ENCODE results near the gene BAZ2B.

GRCh38 chr2:159648643-159649042, 32.3 kb upstream of the BAZ2B start:
- TF ChIP-seq CREM (IDR thresholded peaks at IDR 0.05) (no peak), CREM (CRISPR knock-in tag; IDR thresholded peaks at IDR 0.05) (no peak), WIZ (CRISPR knock-in tag; IDR thresholded peaks at IDR 0.05) (no peak), ZBTB1 (CRISPR knock-in tag; IDR thresholded peaks at IDR 0.05; ENCODE audit: borderline replicate concordance) (no peak), ZZZ3 (CRISPR knock-in tag; IDR thresholded peaks at IDR 0.05; ENCODE audit: borderline replicate concordance) (no peak), ZNF747 (CRISPR knock-in tag; IDR thresholded peaks at IDR 0.05; ENCODE audit: borderline replicate concordance) (no peak), JUN (CRISPR knock-in tag; IDR thresholded peaks at IDR 0.05) (no peak), BCLAF1 (IDR thresholded peaks at IDR 0.05) (no peak)
